GM18873 (cell line): ENCODE results near the gene CACNG7.
A peak's percentile ranks its signal among the peaks of the same experiment; 100 is the strongest.
"Not testable (repeated sequence)": the region's sequence is repeated elsewhere in the genome, so short reads cannot be mapped to it uniquely, and the experiment has no call there.

ENCODE experiments used
- ATAC-seq: cut with Tn5 transposase; IDR thresholded peaks from one replicate; pipeline ENCODE4 v1.9.1; 2021; ENCODE audit warnings: mild to moderate bottlenecking, moderate library complexity, moderate number of reproducible peaks; ENCODE audit not compliant: unreplicated experiment, low FRiP score

Gene CACNG7, protein sequence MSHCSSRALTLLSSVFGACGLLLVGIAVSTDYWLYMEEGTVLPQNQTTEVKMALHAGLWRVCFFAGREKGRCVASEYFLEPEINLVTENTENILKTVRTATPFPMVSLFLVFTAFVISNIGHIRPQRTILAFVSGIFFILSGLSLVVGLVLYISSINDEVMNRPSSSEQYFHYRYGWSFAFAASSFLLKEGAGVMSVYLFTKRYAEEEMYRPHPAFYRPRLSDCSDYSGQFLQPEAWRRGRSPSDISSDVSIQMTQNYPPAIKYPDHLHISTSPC

DNA sequence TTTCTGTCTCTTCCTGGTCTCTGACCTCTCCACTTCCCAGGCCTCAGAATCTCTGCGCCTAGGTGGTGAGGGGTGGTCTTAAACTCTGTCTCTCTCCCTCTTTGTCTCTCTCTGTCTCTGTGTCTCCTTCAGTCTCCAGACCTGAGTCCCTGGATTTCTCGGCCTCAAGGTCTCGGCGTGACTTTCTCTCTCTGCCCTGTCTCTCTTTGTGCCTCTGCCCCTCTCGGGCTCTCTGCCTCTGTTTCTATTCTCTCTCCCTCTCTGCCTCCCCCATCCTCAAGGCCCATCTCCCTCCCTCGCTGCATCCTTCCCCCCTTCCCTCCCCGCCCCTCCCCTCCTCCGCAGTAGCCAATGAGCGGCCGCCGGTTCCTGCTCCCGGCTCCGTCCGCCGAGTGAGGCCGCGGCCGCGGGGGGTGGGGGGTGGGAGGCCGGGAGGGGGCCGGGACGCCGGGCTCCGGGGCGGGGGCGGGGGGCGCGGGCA is at the start of gene CACNG7:
Gene CACNG7, plus strand, starts transcription at position 344 of the 481 bp plus-strand sequence. CDS start 3,554 bp downstream, outside the sequence.
- ATAC-seq = no peak

DNA sequence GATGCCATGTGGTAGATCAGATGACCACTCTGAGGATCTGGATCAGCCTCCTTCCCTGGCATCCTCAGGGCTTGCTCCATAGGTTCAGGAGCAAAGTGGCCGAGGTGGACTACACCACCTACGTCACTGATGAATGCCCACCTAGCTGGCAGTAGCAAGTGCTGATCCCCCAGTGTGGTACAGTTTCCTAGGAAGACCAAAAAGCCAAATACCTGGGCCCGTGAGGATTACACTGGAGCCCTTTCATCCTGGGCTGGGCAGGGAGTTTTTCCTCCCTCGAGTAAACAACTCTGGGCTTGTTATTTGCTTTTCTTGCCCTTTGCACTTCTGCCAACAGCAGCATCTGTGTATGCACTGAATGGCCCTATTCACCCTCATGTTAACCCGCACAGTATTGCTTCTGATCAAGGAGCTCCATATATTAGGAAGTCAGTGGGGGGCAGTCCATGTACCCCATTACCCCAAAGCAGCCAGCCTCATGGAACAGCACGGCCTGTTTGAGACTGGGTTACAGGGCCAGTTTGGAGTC is 44.7 kb upstream of the CACNG7 start:
- ATAC-seq = no peak

DNA sequence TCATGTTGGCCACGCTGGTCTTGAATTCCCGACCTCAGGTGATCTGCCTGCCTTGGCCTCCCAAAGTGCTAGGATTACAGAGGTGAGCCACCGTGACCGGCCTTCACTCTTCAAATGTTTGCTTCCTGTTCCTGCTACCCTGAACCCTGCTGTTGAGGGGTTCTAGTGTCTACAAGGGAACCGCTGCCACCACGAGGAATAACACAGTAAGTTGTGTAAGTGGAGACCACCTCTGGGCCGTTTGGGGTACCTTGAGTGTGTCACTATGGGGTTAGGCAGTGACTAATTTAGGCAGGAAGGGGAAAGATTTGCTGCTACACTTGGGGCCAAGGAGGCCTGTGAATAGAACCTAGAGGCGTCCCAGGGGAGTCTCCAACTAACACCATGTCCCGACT is 43.6 kb upstream of the CACNG7 start:
- no peak for ATAC-seq

DNA sequence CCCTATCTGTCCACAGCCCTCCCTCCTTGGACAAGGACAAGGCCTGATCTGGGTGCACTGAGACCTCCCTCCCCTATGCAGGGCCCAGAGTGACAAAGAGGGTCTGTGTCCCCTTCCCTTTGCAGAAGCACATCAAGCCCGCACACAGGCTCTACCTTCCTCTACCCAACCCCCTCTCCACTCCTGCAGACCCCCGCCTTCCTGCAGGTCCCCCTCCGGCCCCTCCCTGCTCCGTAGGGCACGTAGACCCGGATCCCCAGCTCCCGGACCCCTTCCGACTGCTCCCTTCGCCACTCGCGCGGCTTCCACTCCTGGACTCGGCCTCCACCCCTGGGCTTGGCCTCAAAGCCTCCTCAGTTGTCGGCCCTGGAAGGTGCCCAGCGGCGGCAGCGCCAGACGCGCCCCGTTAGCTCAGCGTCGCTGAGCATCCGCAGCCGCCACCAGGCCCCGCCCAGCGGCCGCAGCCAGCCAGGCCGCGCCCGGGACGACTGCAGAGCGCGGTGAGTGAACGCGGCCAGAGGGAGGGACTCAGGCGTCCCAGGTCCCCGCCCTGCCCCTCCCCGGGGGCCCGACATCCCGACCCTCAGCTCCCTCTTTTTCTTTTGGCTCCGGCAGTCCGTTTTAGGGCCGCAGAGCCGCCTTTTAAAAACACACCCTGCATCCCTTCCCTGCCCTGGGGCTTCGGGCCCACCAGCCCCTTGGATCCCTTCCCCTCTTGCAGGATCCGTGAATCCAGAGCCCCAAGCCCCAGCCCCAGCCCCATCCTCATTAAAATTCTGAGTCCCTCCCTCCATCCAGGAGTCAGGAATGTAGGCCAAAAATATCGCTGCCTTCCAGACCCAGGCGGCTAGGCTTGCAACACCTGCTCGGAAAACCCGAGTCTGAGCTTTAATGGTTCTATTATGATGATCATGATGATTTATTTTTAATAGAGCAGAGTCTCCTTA is 42.9 kb upstream of the CACNG7 start:
- no peak for ATAC-seq

DNA sequence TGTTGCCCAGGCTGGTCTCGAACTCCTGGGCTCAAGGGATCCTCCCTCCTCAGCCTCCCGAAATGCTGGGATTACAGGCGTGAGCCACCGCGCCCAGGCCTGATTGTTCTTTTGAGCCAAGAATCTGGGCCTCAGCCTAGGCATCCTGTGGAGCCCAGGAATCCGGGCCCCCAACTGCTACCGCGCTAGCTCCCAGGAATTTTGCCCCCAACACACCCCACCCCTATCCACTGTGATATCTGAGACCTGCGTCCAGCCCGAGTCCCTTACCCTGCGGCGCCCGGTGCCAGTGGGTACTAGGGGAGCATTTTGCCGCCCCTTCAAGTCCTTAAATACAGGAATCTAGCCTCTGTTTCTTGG is 42.2 kb upstream of the CACNG7 start:
- ATAC-seq = no peak

DNA sequence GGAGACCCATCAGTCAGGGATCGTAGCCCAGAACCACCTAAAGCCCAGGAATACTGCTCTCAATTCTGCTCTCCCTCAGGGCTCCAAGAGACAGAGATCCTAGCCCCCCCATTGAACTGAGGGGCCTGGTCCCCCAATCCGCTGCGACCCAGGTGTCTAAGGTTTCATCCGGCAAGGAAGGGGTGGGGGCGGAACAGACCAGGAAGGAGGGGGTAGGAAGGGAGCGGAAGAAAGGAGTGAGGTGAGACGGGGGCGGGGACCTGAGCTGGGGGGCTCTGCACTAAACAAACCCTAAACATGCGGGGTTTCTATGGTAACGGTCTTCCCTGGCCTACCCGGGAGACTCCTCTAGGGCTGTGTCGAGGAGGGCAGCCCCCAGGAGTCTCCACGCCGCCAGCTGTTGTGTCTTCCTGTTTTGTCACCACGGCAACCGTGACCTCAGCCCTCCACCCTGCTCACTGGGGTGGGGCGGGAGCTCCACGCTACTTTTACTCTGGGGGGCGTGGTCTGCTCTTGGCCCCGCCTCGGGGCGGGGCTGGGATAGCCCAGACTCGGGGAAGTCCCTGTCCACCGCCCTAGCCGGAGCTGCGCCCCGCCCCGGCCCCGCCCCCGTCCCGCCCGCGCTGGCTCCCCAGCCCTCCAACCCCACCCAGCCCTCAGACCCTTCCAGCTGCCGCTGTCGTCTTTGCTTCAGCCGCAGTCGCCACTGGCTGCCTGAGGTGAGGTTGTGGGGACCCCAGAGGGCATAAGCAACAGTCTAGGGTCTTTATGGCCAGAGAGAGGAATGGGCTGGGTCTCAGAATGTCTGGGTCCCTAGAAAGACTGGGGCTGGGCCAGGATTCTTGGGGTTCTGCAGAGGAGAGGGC is 41.6 kb upstream of the CACNG7 start, which contains the start of gene MYADM:
Gene MYADM, plus strand, starts transcription at position 659 of the 866 bp plus-strand sequence. CDS start 5,647 bp downstream, outside the sequence.
- ATAC-seq = peak; percentile 75

DNA sequence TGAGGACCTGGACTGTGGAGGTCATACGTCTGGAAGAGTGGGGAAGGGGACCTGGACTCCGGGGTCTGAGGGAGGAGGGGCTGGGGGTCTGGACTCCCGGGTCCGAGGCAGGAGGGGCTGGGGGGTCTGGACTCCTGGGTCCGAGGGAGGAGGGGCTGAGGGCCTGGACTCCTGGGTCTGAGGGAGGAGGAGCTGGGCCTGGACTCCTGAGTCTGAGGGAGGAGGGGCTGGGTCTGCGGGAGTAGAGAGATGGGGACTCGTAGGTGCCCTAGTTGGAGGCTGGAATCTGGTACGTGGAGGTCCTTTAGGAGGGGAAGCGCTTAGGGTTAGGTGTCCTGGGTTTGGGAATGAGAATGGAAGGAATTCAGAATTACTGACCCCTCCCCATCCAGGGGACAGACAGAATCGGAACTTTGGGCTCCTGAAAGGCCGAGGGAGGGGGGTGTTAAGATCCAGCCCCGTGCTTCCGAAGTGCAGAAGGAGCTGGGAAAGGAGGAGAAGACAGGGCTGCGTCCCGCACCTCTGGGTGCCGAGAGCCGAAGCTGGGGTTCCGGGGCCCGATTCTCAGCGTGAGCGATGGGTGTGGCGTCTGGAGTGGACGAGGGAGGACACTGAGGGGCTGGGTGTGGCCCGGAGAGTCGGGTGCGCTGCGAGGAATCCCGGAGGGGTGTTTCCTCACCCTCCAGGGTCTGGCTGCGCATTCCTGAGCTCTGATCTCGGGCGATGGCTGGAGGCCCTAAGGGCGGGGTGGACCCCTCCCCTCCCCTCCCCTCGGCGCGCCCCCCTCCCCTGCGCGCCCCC is 40.8 kb upstream of the CACNG7 start:
- no peak for ATAC-seq

DNA sequence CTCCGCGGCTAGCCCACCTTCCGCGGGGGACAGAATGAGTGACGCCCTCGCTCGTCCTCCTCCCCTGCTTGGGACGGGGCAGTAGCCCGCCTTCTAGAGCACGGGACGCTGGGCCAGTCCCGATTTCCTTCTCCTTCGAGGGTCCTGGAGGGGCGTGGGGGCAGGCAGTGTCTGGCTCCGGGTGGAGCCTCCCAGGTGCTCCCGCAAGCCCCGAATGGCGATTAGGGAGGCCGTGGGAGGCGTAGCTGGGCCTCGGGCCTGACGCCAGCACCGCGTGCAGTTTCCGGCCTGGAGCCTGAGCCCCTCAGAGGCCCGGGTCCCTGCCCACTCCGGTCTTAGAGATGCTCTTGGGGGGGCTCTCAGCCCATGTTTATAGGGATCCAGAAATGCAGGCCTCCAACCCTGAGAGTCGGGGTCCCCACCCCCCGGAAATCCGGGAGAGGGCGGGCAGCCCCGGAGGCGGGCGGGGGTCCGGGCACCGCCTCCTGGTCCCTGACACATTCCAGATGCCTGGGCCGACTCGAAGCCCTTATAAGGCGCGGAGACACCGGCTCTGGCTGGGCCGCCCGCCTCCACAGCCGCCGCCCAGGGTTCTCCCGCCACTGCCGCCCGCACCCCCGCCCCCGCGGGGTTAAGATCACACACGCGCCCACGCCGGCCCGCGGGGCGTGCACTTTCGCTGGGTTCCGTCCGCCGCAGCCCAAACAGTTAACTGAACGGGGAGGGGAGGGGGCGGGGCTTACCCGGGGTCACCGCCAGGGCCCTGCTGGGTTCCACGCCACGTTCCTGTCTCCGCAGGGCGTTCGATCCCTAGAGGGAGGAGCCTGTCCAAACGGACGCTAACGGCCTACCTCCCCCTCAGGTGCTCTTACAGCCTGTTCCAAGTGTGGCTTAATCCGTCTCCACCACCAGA is 39.9 kb upstream of the CACNG7 start:
- no peak for ATAC-seq

DNA sequence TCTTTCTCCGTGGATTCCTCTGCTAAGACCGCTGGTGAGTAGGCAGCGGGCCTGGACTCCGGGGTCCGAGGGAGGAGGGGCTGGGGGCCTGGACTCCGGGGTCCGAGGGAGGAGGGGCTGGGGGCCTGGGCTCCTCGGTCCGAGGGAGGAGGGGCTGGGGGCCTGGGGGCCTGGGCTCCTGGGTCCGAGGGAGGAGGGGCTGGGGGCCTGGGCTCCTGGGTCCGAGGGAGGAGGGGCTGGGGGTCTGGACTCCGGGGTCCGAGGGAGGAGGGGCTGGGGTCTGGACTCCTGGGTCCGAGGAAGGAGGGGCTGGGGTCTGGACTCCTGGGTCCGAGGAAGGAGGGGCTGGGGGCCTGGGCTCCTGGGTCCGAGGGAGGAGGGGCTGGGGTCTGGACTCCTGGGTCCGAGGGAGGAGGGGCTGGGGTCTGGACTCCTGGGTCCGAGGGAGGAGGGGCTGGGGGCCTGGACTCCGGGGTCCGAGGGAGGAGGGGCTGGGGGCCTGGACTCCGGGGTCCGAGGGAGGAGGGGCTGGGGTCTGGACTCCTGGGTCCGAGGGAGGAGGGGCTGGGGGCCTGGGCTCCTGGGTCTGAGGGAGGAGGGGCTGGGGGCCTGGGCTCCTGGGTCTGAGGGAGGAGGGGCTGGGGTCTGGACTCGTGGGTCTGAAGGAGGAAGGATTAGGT is 39.1 kb upstream of the CACNG7 start:
- not testable (repeated sequence) for ATAC-seq

DNA sequence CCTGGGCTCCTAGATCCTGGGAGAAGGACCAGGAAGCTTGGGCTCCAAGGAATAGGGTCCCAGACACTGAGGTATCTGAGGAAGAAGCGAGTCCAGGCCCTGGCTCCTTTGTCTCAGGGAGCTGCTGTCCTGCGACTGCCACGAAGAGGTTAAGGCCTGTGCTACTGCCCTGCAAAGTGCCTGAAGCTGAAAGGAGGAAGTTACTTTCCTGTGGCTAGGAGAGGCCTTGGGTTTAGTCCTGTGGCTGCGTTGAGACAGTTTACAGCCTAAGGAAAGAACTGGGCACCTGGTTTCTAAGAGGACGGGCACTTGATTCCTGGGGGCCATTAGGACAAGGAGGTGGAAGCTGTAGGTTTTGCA is 38.6 kb upstream of the CACNG7 start:
- no peak for ATAC-seq

DNA sequence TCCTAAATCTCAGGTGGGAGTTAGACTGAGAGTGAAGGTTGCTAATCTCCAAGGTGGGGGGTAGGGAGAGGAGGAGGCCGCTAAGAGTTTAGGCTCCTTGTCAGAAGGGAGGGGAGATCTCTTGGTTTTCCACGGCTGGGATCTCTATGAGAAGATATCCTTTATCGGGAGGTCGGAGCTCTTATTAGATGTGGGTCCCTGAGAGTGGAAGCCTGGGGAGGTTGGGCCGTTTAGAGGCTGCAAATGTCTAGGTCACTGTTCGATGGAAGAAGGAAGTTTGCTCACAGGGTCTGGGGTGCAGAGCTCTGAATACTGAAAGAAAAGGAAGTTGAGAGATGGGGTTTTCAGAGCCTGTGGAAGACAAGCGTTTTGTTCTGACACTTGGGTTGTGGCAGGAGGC is 37.6 kb upstream of the CACNG7 start:
- no peak for ATAC-seq

DNA sequence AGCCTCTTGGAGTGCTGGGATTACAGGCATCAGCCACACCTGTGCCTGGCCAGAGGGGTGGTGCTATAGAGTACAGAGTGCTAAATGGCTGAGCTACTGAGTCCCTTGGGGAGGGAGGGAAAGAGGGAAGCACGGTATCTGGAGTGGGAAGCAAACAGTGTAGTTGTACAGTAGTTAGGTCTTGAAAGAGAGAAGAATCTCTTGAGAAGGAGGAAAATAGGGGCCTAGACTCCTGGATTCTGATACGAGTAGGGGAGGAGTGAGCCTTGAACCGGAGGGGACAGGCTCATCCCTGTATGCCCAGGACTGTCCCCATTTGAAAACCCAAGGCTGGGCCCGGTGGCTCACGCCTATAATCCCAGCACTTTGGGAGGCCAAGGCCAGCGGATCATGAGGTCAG is 36.3 kb upstream of the CACNG7 start:
- ATAC-seq = no peak

DNA sequence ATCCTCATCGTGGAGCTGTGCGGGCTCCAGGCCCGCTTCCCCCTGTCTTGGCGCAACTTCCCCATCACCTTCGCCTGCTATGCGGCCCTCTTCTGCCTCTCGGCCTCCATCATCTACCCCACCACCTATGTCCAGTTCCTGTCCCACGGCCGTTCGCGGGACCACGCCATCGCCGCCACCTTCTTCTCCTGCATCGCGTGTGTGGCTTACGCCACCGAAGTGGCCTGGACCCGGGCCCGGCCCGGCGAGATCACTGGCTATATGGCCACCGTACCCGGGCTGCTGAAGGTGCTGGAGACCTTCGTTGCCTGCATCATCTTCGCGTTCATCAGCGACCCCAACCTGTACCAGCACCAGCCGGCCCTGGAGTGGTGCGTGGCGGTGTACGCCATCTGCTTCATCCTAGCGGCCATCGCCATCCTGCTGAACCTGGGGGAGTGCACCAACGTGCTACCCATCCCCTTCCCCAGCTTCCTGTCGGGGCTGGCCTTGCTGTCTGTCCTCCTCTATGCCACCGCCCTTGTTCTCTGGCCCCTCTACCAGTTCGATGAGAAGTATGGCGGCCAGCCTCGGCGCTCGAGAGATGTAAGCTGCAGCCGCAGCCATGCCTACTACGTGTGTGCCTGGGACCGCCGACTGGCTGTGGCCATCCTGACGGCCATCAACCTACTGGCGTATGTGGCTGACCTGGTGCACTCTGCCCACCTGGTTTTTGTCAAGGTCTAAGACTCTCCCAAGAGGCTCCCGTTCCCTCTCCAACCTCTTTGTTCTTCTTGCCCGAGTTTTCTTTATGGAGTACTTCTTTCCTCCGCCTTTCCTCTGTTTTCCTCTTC is 35.1 kb upstream of the CACNG7 start:
- no peak for ATAC-seq

DNA sequence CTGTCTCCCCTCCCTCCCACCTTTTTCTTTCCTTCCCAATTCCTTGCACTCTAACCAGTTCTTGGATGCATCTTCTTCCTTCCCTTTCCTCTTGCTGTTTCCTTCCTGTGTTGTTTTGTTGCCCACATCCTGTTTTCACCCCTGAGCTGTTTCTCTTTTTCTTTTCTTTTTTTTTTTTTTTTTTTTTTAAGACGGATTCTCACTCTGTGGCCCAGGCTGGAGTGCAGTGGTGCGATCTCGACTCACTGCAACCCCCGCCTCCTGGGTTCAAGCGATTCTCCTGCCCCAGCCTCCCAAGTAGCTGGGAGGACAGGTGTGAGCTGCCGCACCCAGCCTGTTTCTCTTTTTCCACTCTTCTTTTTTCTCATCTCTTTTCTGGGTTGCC is 34.5 kb upstream of the CACNG7 start:
- ATAC-seq = no peak

DNA sequence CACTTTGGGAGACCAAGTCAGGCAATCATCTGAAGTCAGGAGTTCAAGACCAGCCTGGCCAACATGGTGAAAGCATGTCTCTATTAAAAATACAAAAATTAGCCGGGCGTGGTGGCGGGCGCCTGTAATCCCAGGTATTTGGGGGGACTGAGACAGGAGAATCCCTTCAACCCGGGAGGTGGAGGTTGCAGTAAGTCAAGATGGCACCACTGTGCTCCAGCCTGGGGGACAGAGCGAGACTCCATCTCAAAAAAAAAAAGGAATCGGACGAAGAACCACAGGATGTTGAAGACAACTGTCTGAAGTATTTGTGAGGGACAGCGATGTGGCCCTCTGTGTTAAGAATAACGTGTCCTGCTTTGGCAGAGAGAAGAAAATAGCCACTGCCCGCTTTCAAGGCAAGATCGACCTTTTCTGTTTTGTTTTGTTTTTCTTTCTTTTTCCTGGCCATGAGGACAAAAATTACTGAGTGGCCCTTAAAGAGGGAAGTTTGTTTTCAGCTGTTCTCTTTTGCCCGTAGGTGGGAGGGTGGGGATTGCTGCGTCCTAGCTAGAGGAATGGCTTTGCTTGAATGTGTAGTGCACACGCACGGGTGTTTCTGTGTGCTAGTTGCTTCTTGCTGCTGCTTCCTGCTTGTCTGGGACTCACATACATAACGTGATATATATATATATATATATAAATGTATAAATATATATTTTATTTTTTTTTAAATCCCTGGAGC is 33.3 kb upstream of the CACNG7 start:
- no peak for ATAC-seq

DNA sequence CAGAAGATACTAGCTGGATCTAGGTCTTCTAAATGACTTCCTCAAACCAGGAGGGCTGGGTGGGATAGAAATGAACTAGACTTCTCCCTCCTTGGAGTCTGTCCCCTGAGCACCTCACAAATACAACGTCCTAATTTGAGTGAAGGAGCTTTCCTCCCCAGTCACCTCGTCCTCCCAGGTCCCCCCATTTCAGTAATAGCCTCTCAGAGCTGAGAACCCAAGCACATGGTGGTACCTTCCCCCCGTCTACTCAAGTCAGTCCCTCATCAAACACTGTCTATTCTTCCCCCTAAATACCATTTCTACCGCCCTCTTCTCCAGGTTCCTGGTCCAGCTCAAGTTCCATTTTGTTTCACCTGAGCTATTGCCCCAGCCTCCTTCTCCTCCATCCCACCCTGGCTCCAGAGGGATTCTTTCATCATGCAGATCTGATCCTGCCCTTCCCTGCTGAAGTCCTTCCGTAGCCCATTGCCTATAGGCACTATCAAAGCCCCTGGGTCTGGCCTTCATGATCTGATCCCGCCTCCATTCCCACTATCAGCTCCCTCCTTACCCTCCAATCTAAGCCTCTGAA is 32.3 kb upstream of the CACNG7 start:
- ATAC-seq = no peak
